Stimulated activated CD4-positive, alpha-beta T cell treated with anti-CD3 and anti-CD28 coated beads, Interleukin-15, amount 100 ng/mL, for 24 hours (primary cell): ENCODE measurements around the gene UGT8.
A peak's percentile ranks its signal among the peaks of the same experiment; 100 is the strongest.
"Not testable (repeated sequence)": the region's sequence is repeated elsewhere in the genome, so short reads cannot be mapped to it uniquely, and the experiment has no call there.

Experiments
- DNase-seq: peaks from one replicate; pipeline ENCODE4 v3.0.0-alpha.2; 2020

Gene UGT8

DNA sequence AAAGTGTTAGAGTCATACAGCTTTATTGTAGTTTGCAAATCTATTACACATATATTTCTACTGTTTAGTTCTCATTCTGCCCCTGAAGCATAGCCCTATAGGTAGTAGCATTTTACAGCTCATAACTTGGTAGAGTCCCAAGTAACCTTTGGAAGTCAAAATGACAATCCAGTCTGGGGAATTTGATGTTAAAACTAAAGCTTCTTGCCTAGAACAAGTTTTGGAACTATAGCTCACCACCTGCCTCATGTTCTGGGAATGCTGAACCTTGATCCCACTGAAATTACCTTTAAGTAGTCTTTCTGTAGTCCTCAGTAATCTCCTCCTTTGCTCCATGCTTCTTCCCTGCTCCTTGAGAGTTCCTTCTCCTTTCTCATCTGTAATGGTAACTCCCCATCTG lies 8.4 kb downstream of the UGT8 start:
- DNase-seq = no peak

GRCh38 chr4:114613560-114613959 lies 15.0 kb downstream of the UGT8 start:
- no peak for DNase-seq

DNA sequence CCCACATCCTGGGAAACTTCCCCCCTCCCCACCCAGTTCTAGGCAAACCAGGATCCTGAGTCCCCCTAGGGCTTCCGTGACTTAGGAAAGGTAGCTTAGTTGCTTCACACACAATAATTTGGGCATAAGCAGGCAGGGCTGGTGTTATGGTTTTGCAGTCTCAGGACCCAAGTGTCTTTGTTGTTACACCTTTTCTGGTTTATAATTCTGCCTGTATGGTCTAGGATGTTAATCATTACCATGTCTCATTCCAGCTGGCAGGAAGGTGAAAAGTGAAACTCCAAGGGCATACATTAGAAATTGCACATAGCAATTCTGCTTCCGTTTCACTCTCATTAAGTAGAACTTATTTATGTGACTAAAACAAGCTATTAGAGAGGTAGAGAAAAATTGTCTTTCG lies 16.8 kb downstream of the UGT8 start:
- no peak for DNase-seq

DNA sequence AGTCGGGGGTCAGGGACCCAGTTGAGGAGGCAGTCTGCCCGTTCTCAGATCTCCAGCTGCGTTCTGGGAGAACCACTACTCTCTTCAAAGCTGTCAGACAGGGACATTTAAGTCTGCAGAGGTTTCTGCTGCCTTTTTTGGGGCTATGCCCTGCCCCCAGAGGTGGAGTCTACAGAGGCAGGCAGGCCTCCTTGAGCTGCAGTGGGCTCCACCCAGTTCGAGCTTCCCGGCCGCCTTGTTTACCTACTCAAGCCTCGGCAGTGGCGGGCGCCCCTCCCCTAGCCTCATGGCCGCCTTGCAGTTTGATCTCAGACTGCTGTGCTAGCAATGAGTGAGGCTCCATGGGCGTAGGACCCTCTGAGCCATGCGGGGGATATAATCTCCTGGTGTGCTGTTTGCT lies 17.4 kb downstream of the UGT8 start:
- DNase-seq = not testable (repeated sequence)

- DNase-seq = no peak
These were observed 27.6 kb downstream of the UGT8 start for GRCh38 chr4:114626196-114626595.

DNA sequence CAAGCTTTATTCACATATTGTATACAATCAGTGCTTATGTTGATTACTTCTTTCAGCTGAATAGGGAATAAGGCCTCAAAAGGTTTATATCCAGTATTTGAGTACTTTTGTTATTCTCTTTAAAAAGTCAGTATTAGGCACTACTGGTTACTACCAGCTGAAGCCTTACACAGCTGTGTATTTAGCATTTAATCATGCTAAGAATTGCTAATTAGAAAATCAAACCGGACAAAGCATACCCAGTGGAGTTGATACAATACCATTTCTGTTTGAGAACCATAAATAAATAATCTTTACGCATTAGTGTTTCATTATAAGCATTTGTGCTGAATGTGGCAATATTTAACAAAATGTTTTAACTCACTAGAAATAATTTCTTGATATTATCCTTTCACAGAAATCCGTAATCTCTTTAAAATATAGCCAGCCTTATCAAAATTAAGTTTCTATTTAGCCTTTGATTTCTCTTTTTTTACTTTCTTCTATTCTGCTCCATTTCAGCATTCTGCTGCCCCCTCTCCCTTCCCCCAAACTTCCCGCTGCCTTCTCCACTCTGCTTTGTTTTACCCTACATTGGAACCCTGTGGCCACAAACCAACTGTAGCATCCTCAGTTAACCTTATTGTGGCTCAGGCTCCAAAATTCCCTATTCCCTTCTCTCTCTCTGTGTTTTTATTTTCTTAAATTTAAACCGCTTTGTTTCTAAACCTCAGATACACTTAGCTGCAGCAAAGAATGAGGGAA lies 37.8 kb downstream of the UGT8 start:
- no peak for DNase-seq

GRCh38 chr4:114642173-114642780 lies 43.7 kb downstream of the UGT8 start:
- no peak for DNase-seq

DNA sequence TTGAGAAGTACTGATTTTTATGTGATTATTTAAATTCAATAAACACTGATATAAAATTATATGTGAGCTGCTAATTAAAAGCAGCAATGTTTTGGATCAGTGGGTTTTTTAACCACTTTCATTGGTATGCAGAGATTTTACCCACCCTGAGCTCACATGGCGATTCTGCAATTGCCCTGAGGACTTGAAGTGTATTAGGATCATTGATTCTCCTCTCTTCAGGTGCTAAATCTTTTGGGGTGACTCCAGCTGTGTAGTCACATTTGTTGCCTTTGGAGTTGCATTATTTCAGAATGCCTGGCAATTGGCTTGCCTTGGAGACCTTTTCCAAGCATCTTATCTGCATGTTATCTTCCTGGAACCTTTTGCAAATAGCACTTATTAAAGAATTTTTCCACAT lies 51.3 kb downstream of the UGT8 start:
- no peak for DNase-seq

DNA sequence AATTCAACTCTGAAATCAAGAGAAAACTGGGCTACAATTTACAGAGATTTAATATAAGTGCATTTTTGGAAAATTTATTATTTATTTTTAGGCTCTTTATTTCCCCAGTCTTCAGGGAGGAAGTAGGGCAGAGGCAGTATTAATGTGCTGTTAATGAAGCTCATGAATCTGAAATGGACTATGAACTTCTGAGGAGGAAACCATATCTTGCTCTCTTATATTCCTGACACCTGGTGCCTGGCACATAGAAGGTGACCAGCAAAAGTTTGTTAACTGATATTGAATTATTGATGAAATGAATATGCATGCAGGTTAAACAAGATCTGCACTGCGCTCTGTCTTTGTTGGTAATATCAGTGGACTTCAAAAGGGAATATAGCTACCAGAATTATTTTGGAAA lies 55.1 kb downstream of the UGT8 start:
- DNase-seq = no peak

GRCh38 chr4:114654592-114654991 lies 56.0 kb downstream of the UGT8 start:
- DNase-seq = no peak

DNA sequence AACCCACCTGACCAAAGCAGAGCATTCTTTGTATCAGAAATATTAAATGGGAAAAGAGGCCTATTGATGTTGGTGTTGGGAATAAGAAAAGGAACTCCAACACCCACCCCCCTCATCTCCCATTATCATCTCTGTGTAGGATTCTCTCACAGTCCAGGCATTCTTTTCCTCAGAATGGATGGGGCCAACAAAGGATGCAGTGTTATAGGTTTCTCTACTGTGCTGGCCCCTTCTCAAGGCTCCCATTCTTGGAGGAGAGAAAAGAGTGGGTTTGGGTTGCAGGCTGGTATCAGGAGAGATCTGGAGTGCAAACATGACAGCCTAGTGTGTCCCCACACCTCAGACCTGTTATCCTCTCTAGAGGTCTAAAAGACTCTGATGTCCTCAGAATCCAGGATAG lies 59.6 kb downstream of the UGT8 start:
- DNase-seq = no peak

GRCh38 chr4:114658776-114659175 lies 60.2 kb downstream of the UGT8 start:
- no peak for DNase-seq

DNA sequence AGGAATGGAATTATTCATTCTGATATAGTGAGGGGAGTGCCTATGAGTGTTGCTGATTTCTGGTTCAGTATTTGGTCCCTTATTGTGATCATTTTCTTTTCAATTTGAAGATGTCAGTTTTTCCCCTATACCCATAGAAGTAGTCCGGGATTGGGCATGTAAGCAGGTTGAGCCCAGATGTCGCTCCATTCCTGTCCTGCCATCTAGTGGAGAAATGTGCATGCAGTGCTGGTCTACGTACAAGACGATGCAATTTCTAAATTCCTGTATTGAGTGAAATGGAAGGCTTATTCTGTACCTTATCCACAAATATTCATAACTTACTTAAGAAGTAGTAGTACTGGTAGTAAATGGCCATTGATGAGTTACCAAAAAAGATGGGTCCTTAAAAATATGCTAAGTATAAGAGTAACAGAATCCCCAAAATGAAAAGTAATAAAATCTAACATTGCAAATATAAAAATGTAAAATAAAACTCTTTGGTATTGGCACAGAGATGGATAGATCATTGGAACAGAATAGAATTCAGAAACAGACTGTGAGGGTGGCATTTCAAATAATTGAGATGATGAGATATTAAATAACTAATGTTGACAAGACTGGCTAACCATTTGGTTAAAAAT lies 60.9 kb downstream of the UGT8 start:
- DNase-seq = peak; percentile 39

GRCh38 chr4:114663083-114663482 lies 64.5 kb downstream of the UGT8 start:
- no peak for DNase-seq

GRCh38 chr4:114668577-114668976 lies 70.0 kb downstream of the UGT8 start:
- DNase-seq = no peak

GRCh38 chr4:114670733-114671132 lies 72.1 kb downstream of the UGT8 start:
- not testable (repeated sequence) for DNase-seq

DNA sequence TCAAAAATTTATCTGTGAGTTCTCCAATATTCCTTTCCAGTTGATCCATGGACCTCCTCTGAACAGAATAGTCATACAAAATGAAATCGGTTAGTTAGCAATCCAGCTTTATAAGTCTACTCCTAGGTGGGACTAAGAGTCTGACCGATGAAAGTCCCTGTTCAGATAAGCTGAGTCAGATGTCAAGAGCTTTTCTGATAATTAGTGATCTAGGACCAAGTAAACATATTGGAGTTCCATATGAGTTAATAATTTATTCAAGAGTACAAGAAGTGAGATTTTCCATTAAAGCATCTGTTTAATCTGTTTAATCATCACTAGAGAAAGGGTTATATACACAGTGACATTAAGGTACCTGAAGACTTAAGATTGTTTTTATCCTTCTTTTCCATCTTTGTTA lies 74.7 kb downstream of the UGT8 start:
- no peak for DNase-seq

DNA sequence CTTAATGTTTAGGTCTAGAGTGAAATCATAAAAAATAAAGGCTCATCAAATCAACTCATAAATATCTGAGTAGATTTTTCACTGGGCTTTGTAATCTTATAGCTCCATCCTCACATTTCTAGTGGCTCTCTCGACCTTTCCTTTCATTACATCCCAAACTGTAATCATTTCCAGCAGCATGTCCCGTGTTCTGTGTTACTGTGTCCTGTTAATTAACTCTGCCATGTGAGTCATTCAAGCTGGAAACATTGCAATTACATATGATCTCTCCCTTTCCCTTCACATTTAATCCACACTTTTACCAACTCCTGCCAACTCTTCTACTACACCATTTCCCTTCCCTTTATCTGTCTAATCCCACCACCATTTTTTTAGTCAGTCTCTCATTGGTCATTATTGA lies 75.5 kb downstream of the UGT8 start:
- DNase-seq = no peak

- no peak for DNase-seq
These were observed 78.9 kb downstream of the UGT8 start for GRCh38 chr4:114677346-114677979.

- no peak for DNase-seq
These were observed 85.9 kb downstream of the UGT8 start for GRCh38 chr4:114684462-114684861.

DNA sequence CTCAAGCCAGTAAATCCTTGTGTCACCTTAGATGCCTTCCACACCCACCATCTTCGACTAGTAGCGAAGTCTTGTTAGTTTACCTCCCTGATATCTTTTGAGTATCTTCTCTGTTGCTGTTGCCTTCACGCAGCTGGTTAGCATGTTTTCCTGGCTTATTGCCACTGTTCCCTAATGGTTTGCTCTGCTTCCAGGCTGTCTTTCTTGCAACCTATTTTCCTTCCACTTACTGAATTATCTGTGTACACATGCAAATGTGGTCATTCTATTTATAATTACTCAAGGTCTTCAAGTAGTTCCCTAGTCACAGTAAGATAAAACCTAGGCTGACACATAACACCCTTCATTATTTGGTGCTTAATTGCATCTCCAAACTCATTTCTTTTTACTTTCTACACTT lies 89.5 kb downstream of the UGT8 start:
- DNase-seq = no peak

DNA sequence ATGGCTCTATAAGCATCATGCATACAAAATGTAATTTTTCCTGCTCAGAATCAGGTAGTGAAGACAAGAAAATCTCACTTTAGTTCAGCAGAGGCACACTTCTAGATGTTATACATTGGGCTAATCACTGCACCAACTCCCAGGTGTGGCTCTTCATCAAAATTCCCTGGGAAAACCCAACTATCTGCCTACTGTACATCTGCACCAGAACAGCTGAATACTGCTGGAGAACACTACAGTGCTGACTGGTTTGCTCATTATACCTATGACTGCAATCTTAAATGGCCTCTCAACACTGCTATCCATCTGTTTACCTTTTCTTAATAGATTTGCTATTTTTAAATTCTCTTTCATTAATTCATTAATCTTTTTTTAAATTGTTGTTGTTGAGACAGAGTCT lies 92.0 kb downstream of the UGT8 start:
- no peak for DNase-seq

DNA sequence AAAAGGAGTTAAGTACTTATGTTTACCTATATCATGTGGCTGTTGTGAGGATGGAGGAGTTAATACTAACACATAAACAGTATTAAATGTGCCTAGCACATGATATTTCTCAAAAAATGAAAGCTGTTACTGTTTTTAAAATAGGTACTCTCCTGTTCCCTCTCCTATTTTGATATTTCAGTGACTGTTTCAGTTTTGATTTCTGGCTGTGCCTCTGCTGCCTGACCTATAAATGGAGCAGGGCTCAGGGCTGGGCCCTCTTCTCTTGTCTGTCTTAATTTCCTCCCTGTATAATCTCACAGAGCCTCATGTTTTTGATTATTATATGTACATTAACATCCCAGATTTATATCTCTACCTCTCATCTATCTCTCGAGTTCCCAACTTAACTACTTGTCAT lies 93.3 kb downstream of the UGT8 start:
- DNase-seq = no peak

DNA sequence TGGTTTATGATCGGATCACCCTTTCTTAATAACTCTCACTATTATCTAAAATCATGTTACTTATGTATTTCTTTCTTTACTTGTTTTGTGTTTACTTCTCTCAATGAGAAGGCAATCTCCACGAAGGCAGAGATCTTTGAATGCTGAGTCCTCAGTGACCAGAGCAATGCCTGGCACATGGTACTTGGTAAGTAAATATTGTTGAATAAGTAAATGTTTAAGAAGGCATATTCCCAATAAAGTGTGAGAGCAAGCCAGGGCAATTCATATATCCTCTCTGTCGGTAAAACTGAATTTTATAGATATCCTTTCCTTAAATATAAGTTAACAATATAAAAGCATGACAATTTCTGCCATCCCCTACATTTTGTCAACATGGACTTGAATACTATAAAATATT lies 94.4 kb downstream of the UGT8 start:
- no peak for DNase-seq
